Keratinocyte (primary cell): ENCODE results near the gene COG5. TPM values are rescaled to one million over a fixed set of nuclear protein-coding genes. Genes with fewer than 3 reads are reported as not detected.
A peak's percentile ranks its signal among the peaks of the same experiment; 100 is the strongest.

ENCODE experiments used
- DNase-seq: peaks from one replicate; pipeline ENCODE4 v3.0.0-alpha.2; 2011; ENCODE audit warnings: low read depth, missing footprints, low spot score
- FAIRE-seq: peaks from 2 replicates; lab custom pipeline; 2011; peaks lifted over from hg19 to GRCh38; lab: Jason Lieb, UNC
- H2AFZ ChIP-seq: 2 replicates; pipeline ENCODE4 v1.6.0; 2012; ENCODE audit warnings: low read length, control low read depth, inconsistent platforms; ENCODE audit not compliant: control insufficient read depth
- H3K27ac ChIP-seq: 2 replicates; pipeline ENCODE4 v1.5.1; 2011; ENCODE audit warnings: low read length; ENCODE audit not compliant: control insufficient read depth, insufficient read depth
- H3K27me3 ChIP-seq: 3 replicates; pipeline ENCODE4 v1.6.0; 2011; ENCODE audit warnings: low read length; ENCODE audit not compliant: control insufficient read depth, insufficient read depth; ENCODE audit errors: extremely low read depth
- H3K36me3 ChIP-seq, 2 experiments: 2 replicates in 1 of 2; 3 replicates in 1 of 2; pipeline ENCODE4 v1.5.1; 2011; ENCODE audit warnings: low read length in 2 of 2, mild to moderate bottlenecking in 1 of 2; ENCODE audit not compliant: control insufficient read depth in 2 of 2, insufficient read depth in 2 of 2; ENCODE audit errors: extremely low read depth in 1 of 2
- H3K4me1 ChIP-seq: 3 replicates; pipeline ENCODE4 v1.5.1; 2011; ENCODE audit warnings: low read length; ENCODE audit not compliant: control insufficient read depth, insufficient read depth; ENCODE audit errors: extremely low read depth
- H3K4me2 ChIP-seq: 3 replicates; pipeline ENCODE4 v1.6.0; 2011; ENCODE audit warnings: low read depth, low read length; ENCODE audit not compliant: control insufficient read depth, insufficient read depth; ENCODE audit errors: extremely low read depth
- H3K4me3 ChIP-seq, 3 experiments: fragments of 200-600 bp in 1 of 3; sonication (generic) in 1 of 3; 2 replicates in 2 of 3; 3 replicates in 1 of 3; pipeline ENCODE4 v1.5.1; 2011 to 2016; ENCODE audit warnings: low read length in 3 of 3, mild to moderate bottlenecking in 3 of 3, control low read depth in 2 of 3, inconsistent platforms in 1 of 3, low read depth in 1 of 3, mixed read lengths in 1 of 3, mixed run types in 1 of 3, moderate library complexity in 1 of 3; ENCODE audit not compliant: control insufficient read depth in 2 of 3, insufficient read depth in 2 of 3; ENCODE audit errors: extremely low read depth in 1 of 3
- H3K79me2 ChIP-seq: 2 replicates; pipeline ENCODE4 v1.6.0; 2012; ENCODE audit warnings: low read length; ENCODE audit not compliant: control insufficient read depth, insufficient read depth
- H3K9ac ChIP-seq: 3 replicates; pipeline ENCODE4 v1.6.0; 2011; ENCODE audit warnings: low read length; ENCODE audit not compliant: control insufficient read depth, insufficient read depth; ENCODE audit errors: extremely low read depth
- H3K9me1 ChIP-seq: 3 replicates; pipeline ENCODE4 v1.6.0; 2011; ENCODE audit warnings: low read length; ENCODE audit not compliant: control insufficient read depth, insufficient read depth; ENCODE audit errors: extremely low read depth
- H3K9me3 ChIP-seq: 2 replicates; pipeline ENCODE4 v1.5.1; 2012; ENCODE audit warnings: low read depth, low read length; ENCODE audit not compliant: control insufficient read depth
- H4K20me1 ChIP-seq: 3 replicates; pipeline ENCODE4 v1.6.0; 2011; ENCODE audit warnings: low read length; ENCODE audit not compliant: control insufficient read depth, insufficient read depth; ENCODE audit errors: extremely low read depth
- CTCF ChIP-seq, 3 experiments: IDR thresholded peaks in 1 of 3; conservative IDR thresholded peaks in 1 of 3; optimal IDR thresholded peaks in 1 of 3; 2 replicates in 2 of 3; 3 replicates in 1 of 3; pipeline versions ENCODE3 to v1.5.1; 2011; ENCODE audit warnings: low read length in 3 of 3, mild to moderate bottlenecking in 3 of 3, moderate library complexity in 2 of 3, control low read depth in 1 of 3, inconsistent platforms in 1 of 3; ENCODE audit not compliant: insufficient read depth in 2 of 3; ENCODE audit errors: extremely low read depth in 1 of 3
- EZH2 ChIP-seq: IDR thresholded peaks from one replicate; pipeline ENCODE4 v1.6.1; 2012; ENCODE audit warnings: inconsistent platforms, mild to moderate bottlenecking, low read length, moderate library complexity
- dilution Hi-C: fragments of 300-500 bp; cut with MboI; formaldehyde crosslinking; loops from one replicate; pipeline ENCODE4 v1.7.0; 2020; ENCODE audit warnings: low sequenced_read_pairs; ENCODE audit not compliant: extremely low pct_ligation_motif_present
- polyA plus RNA-seq, 5 experiments: library from polyadenylated mRNA; depleted of rRNA in 3 of 5; stranded (reverse) in 3 of 5; stranded (forward) in 1 of 5; unstranded in 1 of 5; fragments of >200 nt; gene quantifications; 1 replicate in 1 of 5; 2 replicates in 3 of 5; 3 replicates in 1 of 5; pipeline versions ENCODE4 v1.2.1 to v1.2.3, GENCODE V29; 2011 to 2012; ENCODE audit warnings: missing spikeins in 2 of 5, low read depth in 1 of 5, low replicate concordance in 1 of 5

Gene COG5
- polyA plus RNA-seq, 1 donor (not counting 4 experiments of a cell fraction or from before 2014, with no cell fraction given), result 50.7 TPM

DNA sequence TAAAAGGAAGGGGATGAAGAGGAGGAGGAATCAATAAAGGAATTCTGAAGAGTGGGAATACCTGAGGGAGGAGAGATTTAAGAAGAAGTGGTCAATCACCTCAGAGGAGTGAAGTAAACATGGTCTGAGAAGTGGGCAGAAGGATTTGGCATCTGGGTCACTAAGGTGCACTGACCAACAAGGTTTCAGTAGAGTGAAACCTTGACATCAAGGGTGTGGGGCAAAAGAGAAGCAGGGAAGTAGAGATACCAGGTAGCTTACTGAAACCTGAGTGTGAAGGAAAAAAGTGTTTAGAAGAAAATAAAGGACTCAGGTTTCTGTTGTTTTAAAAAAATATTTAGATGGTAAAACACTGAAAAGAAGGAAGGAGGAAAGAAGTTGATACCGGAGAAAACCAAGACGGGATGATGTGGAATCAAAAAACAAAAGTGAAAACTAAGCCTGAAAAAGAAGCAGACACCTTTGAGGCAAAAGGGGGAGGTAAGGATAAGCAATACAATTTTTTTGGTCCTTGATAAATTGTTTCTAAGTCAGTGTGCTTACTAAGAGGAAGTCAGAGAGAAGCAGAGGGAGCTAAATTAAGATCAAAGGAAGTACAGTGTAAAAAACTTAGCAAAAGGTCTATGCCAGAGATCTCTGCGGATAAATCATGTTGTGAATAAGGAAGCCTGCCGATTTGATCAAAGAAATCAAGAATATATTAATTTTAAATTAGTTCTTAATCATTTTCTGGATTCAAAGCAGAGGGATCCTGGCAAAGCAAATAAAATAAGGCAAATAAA, 231.0 kb downstream of the COG5 start:
- Histone ChIP-seq H4K20me1 (no peaks in the 10 kb centered on the region), H3K4me1 (peaks cover 12% of the 10 kb centered on the region), H3K4me3 (no peak overlapping the region), H2AFZ (no peak overlapping the region), H3K27me3 (no peaks in the 10 kb centered on the region), H3K79me2 (no peaks in the 10 kb centered on the region), H3K36me3 (no peaks in the 10 kb centered on the region), H3K9me3 (no peaks in the 10 kb centered on the region), H3K9ac (no peak overlapping the region), H3K4me2 (peak overlapping the region; percentile 18), H3K27ac (no peak overlapping the region), H3K9me1 (no peaks in the 10 kb centered on the region)
- dilution Hi-C loops, result no loop called here
- no peak for DNase-seq
- no peak for TF ChIP-seq CTCF (optimal IDR thresholded peaks at IDR 0.05 in 1 of 3, IDR thresholded peaks at IDR 0.05 in 1 of 3, conservative IDR thresholded peaks at IDR 0.05 in 1 of 3; ENCODE audit: extremely low read depth in 1 of 3, insufficient read depth in 2 of 3, low read length in 3 of 3)
- TF ChIP-seq EZH2, result no peak
- FAIRE-seq, result no peak

GRCh38 chr7:107330478-107330877, 233.2 kb downstream of the COG5 start:
- DNase-seq, result no peak
- H3K27ac ChIP-seq, result no peak overlapping the region
- no peaks in the 10 kb centered on the region for H3K36me3 ChIP-seq
- H3K4me3 ChIP-seq, result no peak overlapping the region
- dilution Hi-C loops, result no loop called here
- H3K4me1 ChIP-seq, result peaks cover 14% of the 10 kb centered on the region
- H4K20me1 ChIP-seq, result no peaks in the 10 kb centered on the region
- H3K4me2 ChIP-seq, result no peak overlapping the region
- H3K27me3 ChIP-seq, result no peaks in the 10 kb centered on the region
- no peak overlapping the region for H2AFZ ChIP-seq
- H3K79me2 ChIP-seq, result no peaks in the 10 kb centered on the region
- no peaks in the 10 kb centered on the region for H3K9me3 ChIP-seq
- no peak for FAIRE-seq
- H3K9ac ChIP-seq, result no peak overlapping the region
- H3K9me1 ChIP-seq, result no peaks in the 10 kb centered on the region
- TF ChIP-seq EZH2, result no peak
- TF ChIP-seq CTCF (optimal IDR thresholded peaks at IDR 0.05 in 1 of 3, IDR thresholded peaks at IDR 0.05 in 1 of 3, conservative IDR thresholded peaks at IDR 0.05 in 1 of 3; ENCODE audit: extremely low read depth in 1 of 3, insufficient read depth in 2 of 3, low read length in 3 of 3), result no peak
